ENCODE measurements around the gene SERPINB5. TPM values are rescaled to one million over a fixed set of nuclear protein-coding genes. Genes with fewer than 3 reads are reported as not detected.
A peak's percentile ranks its signal among the peaks of the same experiment; 100 is the strongest.

SERPINB5 gene
- total RNA-seq, 8 experiments from 2014 or later: 0.21 to 0.66 (median 0.41) TPM; not detected in 5

DNA sequence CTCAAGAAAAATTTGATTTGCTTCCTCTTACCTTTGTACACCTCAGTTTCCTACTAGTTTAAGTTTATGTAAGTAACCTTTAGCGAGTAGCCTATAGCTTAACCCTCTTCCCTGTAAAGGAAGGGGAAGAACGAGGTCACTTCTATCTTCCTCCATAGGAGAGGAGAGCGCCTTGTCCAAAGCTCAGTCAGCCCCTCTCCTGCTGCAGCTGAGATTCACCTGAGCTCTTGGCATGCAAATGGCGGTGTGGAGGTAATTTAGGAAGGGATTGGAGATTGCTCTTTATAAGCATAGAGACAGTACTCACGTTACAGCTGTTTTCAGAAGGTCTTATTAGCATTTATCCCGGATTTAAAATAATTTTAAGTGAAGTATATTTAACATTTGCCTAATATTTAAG, 37.6 kb downstream of the SERPINB5 start:
- H3K4me3 ChIP-seq: no peak overlapping the region
- in situ Hi-C loops (cut with MboI; ENCODE audit: low pct_unique_long_range_greater_than_20kb in 2 of 9, low sequenced_read_pairs in 9 of 9, unreplicated experiment in 9 of 9): loop anchor here in 7 of 9 experiments (25.0 kb wide), 2 partner anchors 323 to 473 kb away; no protein-coding TSS in a partner anchor
- no peak overlapping the region for H3K27ac ChIP-seq
- 0 to 96% (median 59%) methylated on average over 1 to 6 of the region's 6 CpGs for WGBS, 10 experiments
- no peaks in the 10 kb centered on the region for H3K4me1 ChIP-seq (replicated peaks in 1 of 2)
- ATAC-seq (replicated peaks in 6 of 8): no peak

DNA sequence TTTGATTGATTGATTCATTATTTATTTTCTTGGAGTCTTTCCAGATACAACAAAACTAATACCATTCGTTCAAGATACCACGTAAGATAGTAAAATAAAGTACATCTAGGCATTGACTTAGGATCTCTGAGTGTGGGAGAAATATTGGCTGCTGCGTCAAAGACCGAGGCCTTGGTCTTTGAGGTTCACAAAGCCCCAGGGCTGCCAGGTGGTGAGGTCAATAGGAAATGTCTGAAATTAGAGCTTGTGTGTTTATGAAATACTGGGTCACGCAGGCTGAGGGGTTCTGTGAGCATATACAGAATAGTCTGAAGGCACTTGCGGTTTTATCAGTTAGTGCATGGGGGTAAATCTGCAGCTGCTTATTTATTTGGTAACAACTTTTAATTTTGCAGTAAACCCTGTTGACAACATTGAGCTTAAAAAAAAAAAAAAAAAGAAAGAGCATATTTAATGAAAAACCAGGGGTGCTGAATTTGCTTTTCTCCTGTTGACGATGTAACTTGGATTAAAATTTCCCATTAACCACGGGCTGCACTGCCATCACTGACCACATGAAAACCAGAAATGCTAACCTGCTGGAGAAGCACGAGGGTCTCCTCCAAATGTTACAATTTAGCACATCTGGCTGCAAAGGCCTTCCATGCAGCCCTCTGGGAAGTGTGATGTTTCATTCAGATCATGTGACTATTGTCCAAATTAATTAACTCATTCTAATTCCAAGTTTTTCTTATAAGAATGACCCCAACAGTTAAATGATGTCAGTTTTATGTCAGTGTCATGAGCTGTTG, 38.3 kb downstream of the SERPINB5 start:
- in situ Hi-C loops (cut with MboI; ENCODE audit: low pct_unique_long_range_greater_than_20kb in 2 of 9, low sequenced_read_pairs in 9 of 9, unreplicated experiment in 9 of 9): loop anchor here in 7 of 9 experiments (5.0 to 25.0 kb wide), 3 partner anchors 67 to 472 kb away; no protein-coding TSS in a partner anchor
- WGBS, 10 experiments: 31 to 100% (median 77%) methylated on average over 1 to 9 of the region's 9 CpGs
- Histone ChIP-seq H3K27ac (no peak overlapping the region), H3K4me1 (replicated peaks in 1 of 2) (no peaks in the 10 kb centered on the region), H3K4me3 (no peak overlapping the region)
- ATAC-seq (replicated peaks in 6 of 8): no peak

DNA sequence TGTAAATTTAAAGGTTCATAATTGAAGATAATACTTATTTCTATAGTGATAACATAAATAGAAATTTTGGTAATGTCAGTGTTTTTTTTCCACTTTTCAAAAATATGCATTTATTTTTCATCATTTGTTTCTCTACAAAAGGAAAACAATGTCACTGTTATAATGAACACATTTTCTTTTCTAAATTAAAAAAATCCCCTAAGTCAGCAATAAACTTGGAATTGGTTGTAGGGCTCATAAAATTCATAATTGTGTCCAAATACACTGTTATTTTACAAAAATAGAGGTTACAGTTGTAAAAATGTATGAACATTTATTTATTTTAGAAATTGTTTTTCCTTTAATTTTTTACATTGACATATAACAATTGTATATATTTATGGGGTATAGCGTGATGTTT, 39.0 kb downstream of the SERPINB5 start:
- H3K4me3 ChIP-seq: no peak overlapping the region
- no peak overlapping the region for H3K27ac ChIP-seq
- H3K4me1 ChIP-seq (replicated peaks in 1 of 2): no peaks in the 10 kb centered on the region
- in situ Hi-C loops (cut with MboI; ENCODE audit: low pct_unique_long_range_greater_than_20kb in 2 of 9, low sequenced_read_pairs in 9 of 9, unreplicated experiment in 9 of 9): loop anchor here in 7 of 9 experiments (5.0 to 25.0 kb wide), 3 partner anchors 66 to 472 kb away; no protein-coding TSS in a partner anchor
- no peak for ATAC-seq (replicated peaks in 6 of 8)
- WGBS, 10 experiments: 0 to 53% (median 0%) methylated on average over 1 of the region's 1 CpG; no CpG with 5 or more reads in 7 of the 10 experiments

DNA sequence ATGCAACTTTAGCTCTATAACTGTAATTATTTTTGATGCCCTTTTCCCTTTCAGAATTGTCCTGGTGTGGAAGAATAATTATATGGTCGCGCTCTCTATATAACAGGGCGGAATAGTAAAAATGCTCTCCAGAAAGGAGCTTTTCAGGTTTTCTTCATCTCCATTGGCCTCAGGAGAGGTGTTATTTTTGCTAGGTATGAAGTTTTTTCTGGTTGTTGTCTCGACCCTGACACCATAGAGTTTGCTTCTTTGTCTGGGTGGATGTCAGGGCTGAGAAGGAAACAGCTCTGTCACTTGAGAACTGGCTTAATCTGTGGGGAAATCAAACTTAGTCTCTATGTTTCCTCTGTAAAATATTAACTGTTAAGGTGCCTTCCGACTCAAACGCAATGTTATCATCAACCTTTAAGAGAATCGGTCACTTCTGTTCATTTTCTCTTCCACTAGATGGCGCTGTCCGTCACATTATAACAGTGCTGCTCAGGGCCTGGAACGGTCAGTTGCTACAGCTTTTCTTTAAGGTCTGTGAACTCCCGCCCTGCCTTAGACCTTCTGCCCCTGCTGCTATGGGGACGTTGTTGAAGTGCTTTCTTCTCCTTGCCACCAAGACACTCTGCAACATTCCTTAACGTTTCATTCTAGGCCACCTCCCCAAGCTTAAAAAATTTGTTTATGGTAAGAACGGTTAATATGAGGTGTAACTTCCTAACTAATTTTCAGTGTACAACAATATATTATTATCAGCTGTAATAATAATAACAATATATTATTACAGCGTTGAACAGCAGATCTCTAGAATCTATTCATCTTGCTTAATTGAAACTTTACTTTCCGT, 41.6 kb downstream of the SERPINB5 start:
- 25 to 75% (median 38%) methylated on average over 2 to 16 of the region's 16 CpGs; no CpG with 5 or more reads in 1 of the 10 experiments for WGBS, 10 experiments
- in situ Hi-C loops (cut with MboI; ENCODE audit: low pct_unique_long_range_greater_than_20kb in 2 of 9, low sequenced_read_pairs in 9 of 9, unreplicated experiment in 9 of 9): loop anchor here in 7 of 9 experiments (5.0 to 25.0 kb wide), 3 partner anchors 64 to 469 kb away; no protein-coding TSS in a partner anchor
- no peak overlapping the region for H3K27ac ChIP-seq
- H3K4me1 ChIP-seq (replicated peaks in 1 of 2): no peaks in the 10 kb centered on the region
- H3K4me3 ChIP-seq: no peak overlapping the region
- peak; percentile 83 to 98 (median 90) for ATAC-seq (replicated peaks in 6 of 8)

DNA sequence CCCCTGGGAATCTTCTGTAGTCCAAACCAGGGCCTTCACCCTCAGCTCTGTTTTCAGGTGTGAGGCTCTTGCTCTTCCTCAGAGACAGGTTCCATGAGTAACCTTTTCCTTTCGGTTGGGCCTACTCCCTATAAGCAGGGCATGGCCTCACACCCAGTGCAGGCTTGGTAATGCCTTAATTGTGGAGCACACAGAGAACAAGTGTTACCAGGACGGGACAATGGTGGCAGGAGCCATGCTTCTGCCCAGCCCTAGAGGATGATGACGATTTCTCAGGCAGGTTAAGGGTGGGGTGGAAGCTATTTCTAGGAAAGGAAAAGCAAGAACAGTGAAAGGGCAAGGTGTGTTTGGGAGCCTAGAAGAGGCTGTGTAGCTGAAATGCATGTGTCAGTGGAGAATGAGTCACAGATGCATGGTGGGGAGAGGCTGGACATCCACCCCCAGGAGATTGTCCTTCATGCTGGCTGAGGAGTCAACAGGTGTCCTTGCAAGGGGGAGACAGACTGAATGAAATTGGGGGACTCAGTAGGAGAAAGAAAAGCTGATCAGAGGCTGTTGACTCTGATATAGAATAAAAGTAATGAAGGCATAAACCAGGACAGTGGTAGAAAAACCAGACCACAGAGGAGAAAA, 43.4 kb downstream of the SERPINB5 start:
- peak in 2 of 8 experiments; percentile 51 to 71 for ATAC-seq (replicated peaks in 6 of 8)
- in situ Hi-C loops (cut with MboI; ENCODE audit: low pct_unique_long_range_greater_than_20kb in 2 of 9, low sequenced_read_pairs in 9 of 9, unreplicated experiment in 9 of 9): loop anchor here in 7 of 9 experiments (25.0 kb wide), 2 partner anchors 317 to 467 kb away; no protein-coding TSS in a partner anchor

DNA sequence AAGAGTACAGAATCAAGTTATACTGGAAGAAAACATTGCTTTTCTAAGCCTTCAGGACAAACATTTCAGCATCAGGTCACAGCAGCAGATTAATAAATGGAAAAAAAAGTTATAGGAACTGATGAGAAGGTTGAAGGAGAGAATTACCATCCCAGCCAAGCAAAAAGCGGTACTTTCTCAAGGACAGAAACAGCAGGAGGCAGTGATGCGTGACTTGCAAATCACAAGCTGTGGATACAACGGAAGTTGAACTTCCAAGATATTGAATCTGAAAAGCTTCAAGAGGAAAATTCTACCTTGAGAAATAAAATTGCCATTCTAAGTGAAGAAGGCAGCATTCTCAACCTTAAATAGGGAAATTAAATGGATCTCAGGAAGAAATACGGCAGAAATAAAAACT, 46.9 kb downstream of the SERPINB5 start:
- in situ Hi-C loops (cut with MboI; ENCODE audit: low pct_unique_long_range_greater_than_20kb in 2 of 9, low sequenced_read_pairs in 9 of 9, unreplicated experiment in 9 of 9): loop anchor here in 7 of 9 experiments (25.0 kb wide), 2 partner anchors 314 to 464 kb away; no protein-coding TSS in a partner anchor
- Histone ChIP-seq H3K27ac (no peak overlapping the region), H3K4me1 (replicated peaks in 1 of 2) (peaks cover 0 to 4% of the 10 kb centered on the region in 2 donors), H3K4me3 (no peak overlapping the region)
- WGBS, 10 experiments: 20 to 81% (median 69%) methylated on average over 2 to 4 of the region's 4 CpGs
- no peak for ATAC-seq (replicated peaks in 6 of 8)

More for the DNA sequence above, 43.4 kb downstream of the SERPINB5 start:
- Histone ChIP-seq H3K4me3 (no peak overlapping the region), H3K4me1 (replicated peaks in 1 of 2) (no peaks in the 10 kb centered on the region), H3K27ac (no peak overlapping the region)
- 17 to 100% (median 84%) methylated on average over 1 to 3 of the region's 3 CpGs; no CpG with 5 or more reads in 2 of the 10 experiments for WGBS, 10 experiments

DNA sequence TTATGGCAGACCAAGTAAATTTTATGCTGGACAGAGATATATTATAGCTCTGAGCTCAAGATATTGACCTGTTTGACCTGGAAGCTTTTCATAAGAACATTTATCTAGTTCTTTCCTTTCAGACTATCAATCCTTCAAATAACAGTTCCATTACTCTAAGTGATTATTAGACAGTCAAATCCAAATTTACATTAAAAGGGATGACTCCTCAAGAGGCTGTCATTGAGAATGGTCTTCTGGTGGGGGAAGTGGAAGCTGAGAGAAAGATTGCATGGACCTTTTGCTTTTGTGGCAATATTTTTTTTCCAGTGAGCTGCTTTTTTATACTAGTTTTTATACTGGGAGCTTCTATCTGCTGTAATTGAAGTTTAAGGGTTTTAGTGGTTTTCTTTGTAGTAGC, 50.5 kb downstream of the SERPINB5 start:
- Histone ChIP-seq H3K27ac (no peak overlapping the region), H3K4me1 (replicated peaks in 1 of 2) (peaks cover 0 to 4% of the 10 kb centered on the region in 2 donors), H3K4me3 (no peak overlapping the region)
- in situ Hi-C loops (cut with MboI; ENCODE audit: low pct_unique_long_range_greater_than_20kb in 2 of 9, low sequenced_read_pairs in 9 of 9, unreplicated experiment in 9 of 9): loop anchor here in 1 of 9 experiments (25.0 kb wide), 1 partner anchor 310 kb away; no protein-coding TSS in a partner anchor
- ATAC-seq (replicated peaks in 6 of 8): peak in 4 of 8 experiments; percentile 24 to 77 (median 52)

DNA sequence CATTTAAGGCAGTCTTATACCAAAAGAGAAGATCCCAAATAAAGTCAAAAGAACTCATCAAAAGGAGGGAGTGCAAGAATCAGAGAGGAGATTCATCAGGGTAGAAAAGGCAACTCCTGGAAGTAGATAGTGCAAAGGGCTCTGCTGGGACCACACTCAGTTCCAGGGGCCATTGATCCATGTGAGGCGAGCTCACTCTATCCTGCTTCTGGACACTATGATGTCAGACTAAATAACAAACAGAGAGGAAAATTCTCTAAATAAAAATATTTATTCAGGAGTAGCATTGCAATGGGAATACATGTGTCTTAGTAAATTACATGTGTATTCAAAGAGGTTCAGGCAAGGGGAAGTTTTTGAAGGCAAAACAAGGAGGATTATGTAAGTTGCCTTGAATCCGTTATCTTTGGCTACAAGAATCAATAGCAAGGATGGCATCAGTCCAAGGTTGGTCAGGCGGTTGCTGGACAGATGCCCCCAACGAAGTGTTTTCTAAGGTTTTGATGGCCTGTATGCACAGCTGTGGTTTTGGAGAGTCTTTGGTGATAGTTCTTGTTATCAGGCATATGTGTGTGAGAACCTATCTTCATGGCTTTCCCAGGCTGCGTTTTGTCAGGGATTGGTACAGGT, 52.2 kb downstream of the SERPINB5 start:
- ATAC-seq (replicated peaks in 6 of 8): no peak
- H3K4me3 ChIP-seq: no peak overlapping the region
- WGBS, 10 experiments: 36 to 94% (median 79%) methylated on average over 1 to 5 of the region's 5 CpGs
- no peak overlapping the region for H3K27ac ChIP-seq
- peaks cover 0 to 6% of the 10 kb centered on the region in 2 donors for H3K4me1 ChIP-seq (replicated peaks in 1 of 2)
- in situ Hi-C loops (cut with MboI; ENCODE audit: low pct_unique_long_range_greater_than_20kb in 2 of 9, low sequenced_read_pairs in 9 of 9, unreplicated experiment in 9 of 9): loop anchor here in 1 of 9 experiments (25.0 kb wide), 1 partner anchor 308 kb away; no protein-coding TSS in a partner anchor

DNA sequence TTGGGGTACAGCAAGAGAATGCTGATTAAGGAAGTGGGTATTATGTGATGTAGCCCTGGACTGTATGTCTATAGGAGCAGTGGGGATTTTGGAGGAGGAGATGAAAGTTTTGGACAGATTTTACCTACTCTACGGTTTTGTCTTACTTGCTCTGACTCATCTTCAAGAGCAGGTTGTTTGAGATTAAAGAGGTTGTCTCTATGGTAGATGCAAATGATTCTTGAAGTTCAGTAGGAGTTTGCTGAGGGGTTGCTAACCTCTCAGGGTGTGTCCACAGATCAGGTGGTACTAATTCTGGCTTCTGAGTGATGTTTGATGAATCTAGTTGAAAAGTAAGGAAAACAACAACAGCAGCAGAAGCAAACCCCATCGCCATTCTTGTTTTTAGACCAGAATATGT, 55.7 kb downstream of the SERPINB5 start:
- WGBS, 10 experiments: 0 to 100% (median 79%) methylated on average over 1 to 2 of the region's 2 CpGs; no CpG with 5 or more reads in 2 of the 10 experiments
- Histone ChIP-seq H3K4me3 (no peak overlapping the region), H3K4me1 (replicated peaks in 1 of 2) (peaks cover 9 to 13% of the 10 kb centered on the region in 2 donors), H3K27ac (no peak overlapping the region)
- no peak for ATAC-seq (replicated peaks in 6 of 8)
- in situ Hi-C loops (cut with MboI; ENCODE audit: low pct_unique_long_range_greater_than_20kb in 2 of 9, low sequenced_read_pairs in 9 of 9, unreplicated experiment in 9 of 9): loop anchor here in 1 of 9 experiments (25.0 kb wide), 1 partner anchor 305 kb away; no protein-coding TSS in a partner anchor

DNA sequence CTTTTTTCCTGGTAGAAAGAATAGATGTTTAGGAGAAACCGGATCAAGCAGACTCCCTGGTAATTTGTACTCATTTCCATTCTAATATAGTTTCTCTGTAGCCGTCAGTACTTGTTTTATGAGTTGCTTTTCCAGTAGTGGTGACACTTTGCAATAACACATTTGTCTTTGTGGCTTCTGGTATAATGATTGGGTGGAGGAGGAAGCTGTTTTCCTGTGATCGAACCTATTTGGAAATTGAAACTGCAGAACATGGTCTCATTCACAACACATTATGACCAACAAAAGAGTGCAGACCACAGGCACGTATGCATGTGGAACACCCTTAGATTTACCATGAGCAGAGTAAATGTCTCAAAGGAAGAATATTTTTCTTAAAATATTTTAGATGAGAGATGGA, 57.9 kb downstream of the SERPINB5 start:
- Histone ChIP-seq H3K27ac (no peak overlapping the region), H3K4me1 (replicated peaks in 1 of 2) (peaks cover 11 to 12% of the 10 kb centered on the region in 2 donors), H3K4me3 (no peak overlapping the region)
- in situ Hi-C loops (cut with MboI; ENCODE audit: low pct_unique_long_range_greater_than_20kb in 2 of 9, low sequenced_read_pairs in 9 of 9, unreplicated experiment in 9 of 9): loop anchor here in 1 of 9 experiments (25.0 kb wide), 1 partner anchor 303 kb away; no protein-coding TSS in a partner anchor
- ATAC-seq (replicated peaks in 6 of 8): peak in 5 of 8 experiments; percentile 21 to 87 (median 68)
- 29 to 80% (median 62%) methylated on average over 1 to 4 of the region's 4 CpGs; no CpG with 5 or more reads in 1 of the 10 experiments for WGBS, 10 experiments

DNA sequence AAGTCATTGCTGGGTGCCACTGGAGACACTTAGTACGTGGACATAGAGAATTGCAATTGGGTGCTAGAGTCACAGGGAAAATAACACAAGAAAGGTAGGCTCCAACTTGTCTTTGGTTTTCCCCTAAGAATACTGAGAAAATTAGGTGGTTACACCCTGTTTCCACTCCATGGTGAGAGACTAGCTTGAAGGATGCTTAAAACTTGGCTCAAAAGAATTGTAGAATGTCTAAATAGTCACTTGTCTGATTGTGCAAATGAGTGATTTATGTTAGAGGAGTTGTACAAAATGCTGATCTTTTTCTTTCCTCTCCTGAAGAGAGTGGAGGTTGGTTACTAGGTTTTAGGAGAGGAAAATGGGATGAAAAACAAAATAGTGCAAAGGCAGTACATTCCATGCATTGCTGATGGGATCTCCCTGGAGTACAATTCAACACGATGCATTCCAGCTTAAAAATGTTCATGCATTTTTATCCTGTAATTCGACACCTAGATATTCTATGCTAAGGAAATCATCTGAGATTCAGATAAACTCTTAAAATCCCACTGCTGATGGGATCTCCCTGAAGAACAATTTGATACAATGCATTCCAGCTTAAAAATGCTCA, 63.2 kb downstream of the SERPINB5 start:
- in situ Hi-C loops (cut with MboI; ENCODE audit: low pct_unique_long_range_greater_than_20kb in 2 of 9, low sequenced_read_pairs in 9 of 9, unreplicated experiment in 9 of 9): loop anchor here in 1 of 9 experiments (25.0 kb wide), 1 partner anchor 297 kb away; no protein-coding TSS in a partner anchor
- no peak overlapping the region for H3K4me3 ChIP-seq
- peak in 7 of 8 experiments; percentile 31 to 98 (median 90) for ATAC-seq (replicated peaks in 6 of 8)
- 0 to 80% (median 49%) methylated on average over 1 to 3 of the region's 3 CpGs; no CpG with 5 or more reads in 2 of the 10 experiments for WGBS, 10 experiments
- H3K4me1 ChIP-seq (replicated peaks in 1 of 2): peaks cover 3 to 7% of the 10 kb centered on the region in 2 donors
- H3K27ac ChIP-seq: no peak overlapping the region
